KMS-11 (cell line): Measurements from ENCODE around the gene TMEM30A.

Source experiments
- H2AFZ ChIP-seq: fragments of 200-600 bp; sonication (generic); 2 replicates; pipeline ENCODE4 v1.6.1; 2016; ENCODE audit warnings: antibody characterized with exemption, mixed run types, low read depth
- H3K27ac ChIP-seq: fragments of 200-600 bp; sonication (generic); 2 replicates; pipeline ENCODE4 v1.6.1; 2016; ENCODE audit warnings: mild to moderate bottlenecking, mixed run types
- H3K27me3 ChIP-seq: fragments of 200-600 bp; sonication (generic); 2 replicates; pipeline ENCODE4 v1.6.1; 2017; ENCODE audit warnings: mild to moderate bottlenecking, low read depth, mixed run types, moderate library complexity; ENCODE audit not compliant: insufficient read depth
- H3K36me3 ChIP-seq: fragments of 200-600 bp; sonication (generic); 2 replicates; pipeline ENCODE4 v1.6.1; 2017; ENCODE audit warnings: mild to moderate bottlenecking, mixed run types; ENCODE audit not compliant: insufficient read depth
- H3K4me1 ChIP-seq: fragments of 200-600 bp; sonication (generic); 2 replicates; pipeline ENCODE4 v1.6.1; 2016; ENCODE audit warnings: mild to moderate bottlenecking, low read depth, mixed run types; ENCODE audit not compliant: poor library complexity, severe bottlenecking
- H3K4me2 ChIP-seq: fragments of 200-600 bp; sonication (generic); 2 replicates; pipeline ENCODE4 v1.7.0; 2016; ENCODE audit warnings: mild to moderate bottlenecking, mixed run types
- H3K4me3 ChIP-seq: fragments of 200-600 bp; sonication (generic); IDR thresholded peaks from 2 replicates; pipeline ENCODE4 v1.6.1; 2017; ENCODE audit warnings: low read depth, low read length, mixed read lengths; ENCODE audit not compliant: insufficient read depth
- H3K79me2 ChIP-seq: fragments of 200-600 bp; sonication (generic); 2 replicates; pipeline ENCODE4 v1.6.1; 2016; ENCODE audit warnings: low read depth, mixed run types; ENCODE audit not compliant: insufficient read depth
- H3K9ac ChIP-seq: fragments of 200-600 bp; sonication (generic); 2 replicates; pipeline ENCODE4 v1.6.1; 2016; ENCODE audit warnings: mild to moderate bottlenecking, mixed run types
- H4K20me1 ChIP-seq: fragments of 200-600 bp; sonication (generic); 2 replicates; pipeline ENCODE4 v1.6.1; 2016; ENCODE audit warnings: mild to moderate bottlenecking, mixed run types; ENCODE audit not compliant: insufficient read depth
- CTCF ChIP-seq: fragments of 200-600 bp; sonication (generic); conservative IDR thresholded peaks from 2 replicates; pipeline ENCODE4 v1.6.1; 2017; ENCODE audit warnings: low read depth, mild to moderate bottlenecking, antibody characterized with exemption, low read length, moderate library complexity, mixed read lengths

TMEM30A gene

GRCh38 chr6:75221116-75221515 is 63.5 kb downstream of the TMEM30A start:
- no peak overlapping the region for H3K4me2 ChIP-seq
- H3K4me1 ChIP-seq, result no peaks in the 10 kb centered on the region
- H3K36me3 ChIP-seq, result no peaks in the 10 kb centered on the region
- H4K20me1 ChIP-seq, result no peaks in the 10 kb centered on the region
- H3K79me2 ChIP-seq, result no peaks in the 10 kb centered on the region
- no peak overlapping the region for H3K27ac ChIP-seq
- no peak for TF ChIP-seq CTCF
- no peak overlapping the region for H2AFZ ChIP-seq
- no peaks in the 10 kb centered on the region for H3K27me3 ChIP-seq
- no peak overlapping the region for H3K9ac ChIP-seq
- H3K4me3 ChIP-seq, result no peak overlapping the region

- H3K36me3 ChIP-seq, result no peaks in the 10 kb centered on the region
- no peak overlapping the region for H3K9ac ChIP-seq
- H3K79me2 ChIP-seq, result no peaks in the 10 kb centered on the region
- no peak overlapping the region for H3K4me3 ChIP-seq
- no peaks in the 10 kb centered on the region for H4K20me1 ChIP-seq
- no peak overlapping the region for H3K4me2 ChIP-seq
- H2AFZ ChIP-seq, result no peak overlapping the region
- no peaks in the 10 kb centered on the region for H3K27me3 ChIP-seq
- no peaks in the 10 kb centered on the region for H3K4me1 ChIP-seq
- TF ChIP-seq CTCF, result no peak
- no peak overlapping the region for H3K27ac ChIP-seq
Measured at GRCh38 chr6:75220357-75220756, 64.2 kb downstream of the TMEM30A start.

- no peak for TF ChIP-seq CTCF
- Histone ChIP-seq H2AFZ (no peak overlapping the region), H4K20me1 (no peaks in the 10 kb centered on the region), H3K4me3 (no peak overlapping the region), H3K79me2 (no peaks in the 10 kb centered on the region), H3K4me2 (no peak overlapping the region), H3K9ac (no peak overlapping the region), H3K36me3 (no peaks in the 10 kb centered on the region), H3K4me1 (no peaks in the 10 kb centered on the region), H3K27me3 (no peaks in the 10 kb centered on the region), H3K27ac (no peak overlapping the region)
Measured at GRCh38 chr6:75219263-75219662, 65.3 kb downstream of the TMEM30A start.

- Histone ChIP-seq H3K79me2 (no peaks in the 10 kb centered on the region), H3K27ac (no peak overlapping the region), H3K36me3 (no peaks in the 10 kb centered on the region), H4K20me1 (no peaks in the 10 kb centered on the region), H3K27me3 (no peaks in the 10 kb centered on the region), H3K4me2 (no peak overlapping the region), H3K4me1 (no peaks in the 10 kb centered on the region), H2AFZ (no peak overlapping the region), H3K9ac (no peak overlapping the region), H3K4me3 (no peak overlapping the region)
- no peak for TF ChIP-seq CTCF
Measured at GRCh38 chr6:75217193-75217592, 67.4 kb downstream of the TMEM30A start.

GRCh38 chr6:75215291-75215690 is 69.3 kb downstream of the TMEM30A start:
- no peak overlapping the region for H3K4me2 ChIP-seq
- no peaks in the 10 kb centered on the region for H3K36me3 ChIP-seq
- no peak for TF ChIP-seq CTCF
- H3K27ac ChIP-seq, result no peak overlapping the region
- H3K27me3 ChIP-seq, result no peaks in the 10 kb centered on the region
- no peak overlapping the region for H3K4me3 ChIP-seq
- H3K4me1 ChIP-seq, result no peaks in the 10 kb centered on the region
- no peak overlapping the region for H2AFZ ChIP-seq
- no peak overlapping the region for H3K9ac ChIP-seq
- H4K20me1 ChIP-seq, result no peaks in the 10 kb centered on the region
- no peaks in the 10 kb centered on the region for H3K79me2 ChIP-seq
